PC-9 (cell line): ENCODE measurements around the gene GUSB. TPM values are rescaled to one million over a fixed set of nuclear protein-coding genes. Genes with fewer than 3 reads are reported as not detected.

Experiments
- BruUV-seq: library from RNA; stranded (reverse); fragments of 400-500 nt; replicated peaks from 2 replicates; lab custom pipeline; 2021; lab: Mats Ljungman, UMichigan
- CTCF ChIA-PET: fragments of 300-600 bp; sonication (Branson Sonifier 250); formaldehyde crosslinking; loops from one replicate; lab custom pipeline; 2022; ENCODE audit warnings: antibody characterized with exemption; lab: Charles Lee
- POLR2A ChIA-PET: fragments of 300-600 bp; sonication (Branson Sonifier 250); formaldehyde crosslinking; loops from one replicate; lab custom pipeline; 2022; ENCODE audit warnings: antibody characterized with exemption; ENCODE audit not compliant: unreplicated experiment; lab: Charles Lee
- DNase-seq, 2 experiments: peaks; one replicate each; pipeline versions ENCODE4 v3.0.0 to v3.0.0-alpha.2; 2015 to 2022; ENCODE audit warnings: mixed read lengths in 1 of 2
- H2AFZ ChIP-seq: fragments of 200-600 bp; sonication (generic); 2 replicates; pipeline ENCODE4 v1.8.1; 2017; ENCODE audit warnings: antibody characterized with exemption
- H3F3A ChIP-seq: fragments of 200-600 bp; sonication (generic); 2 replicates; pipeline ENCODE4 v1.8.1; 2017; ENCODE audit warnings: antibody characterized with exemption, mild to moderate bottlenecking, low read depth; ENCODE audit not compliant: insufficient read depth
- H3K27ac ChIP-seq: fragments of 200-600 bp; sonication (generic); 2 replicates; pipeline ENCODE4 v1.6.1; 2016; ENCODE audit warnings: mixed run types
- H3K27me3 ChIP-seq: fragments of 200-600 bp; sonication (generic); 2 replicates; pipeline ENCODE4 v1.6.1; 2016; ENCODE audit warnings: low read depth, mixed run types; ENCODE audit not compliant: insufficient read depth
- H3K36me3 ChIP-seq: fragments of 200-600 bp; sonication (generic); 2 replicates; pipeline ENCODE4 v1.6.1; 2016; ENCODE audit warnings: low read depth, mixed run types
- H3K4me1 ChIP-seq: fragments of 200-600 bp; sonication (generic); replicated peaks from 2 replicates; pipeline ENCODE4 v1.6.1; 2016; ENCODE audit warnings: mixed run types; ENCODE audit not compliant: insufficient read depth
- H3K4me2 ChIP-seq: fragments of 200-600 bp; sonication (generic); 2 replicates; pipeline ENCODE4 v1.6.1; 2017; ENCODE audit warnings: mixed run types
- H3K4me3 ChIP-seq: fragments of 200-600 bp; sonication (generic); 2 replicates; pipeline ENCODE4 v1.6.1; 2016; ENCODE audit warnings: mixed run types
- H3K79me2 ChIP-seq: fragments of 200-600 bp; sonication (generic); 2 replicates; pipeline ENCODE4 v1.6.1; 2017; ENCODE audit warnings: low read depth, mixed run types
- H3K9me2 ChIP-seq: fragments of 200-600 bp; sonication (generic); 2 replicates; pipeline ENCODE4 v1.8.1; 2017; ENCODE audit warnings: mild to moderate bottlenecking; ENCODE audit not compliant: insufficient read depth
- H3K9me3 ChIP-seq: fragments of 200-600 bp; sonication (generic); 2 replicates; pipeline ENCODE4 v1.8.1; 2016; ENCODE audit warnings: low read depth; ENCODE audit not compliant: insufficient read depth
- H4K20me1 ChIP-seq: fragments of 200-600 bp; sonication (generic); 2 replicates; pipeline ENCODE4 v1.8.1; 2017; ENCODE audit not compliant: insufficient read depth
- CTCF ChIP-seq: fragments of 200-600 bp; sonication (generic); conservative IDR thresholded peaks from 2 replicates; pipeline ENCODE4 v1.6.1; 2017; ENCODE audit warnings: mixed run types, antibody characterized with exemption, mild to moderate bottlenecking, moderate library complexity
- EZH2 ChIP-seq: fragments of 200-600 bp; sonication (generic); IDR thresholded peaks from 2 replicates; pipeline ENCODE4 v1.8.0; 2017; ENCODE audit warnings: antibody characterized with exemption, low read depth
- intact Hi-C: fragments of 100-400 bp; cut with micrococcal nuclease; formaldehyde crosslinking; loops from one replicate; pipeline ENCODE4 v1.10.0; 2022; ENCODE audit not compliant: unreplicated experiment
- total RNA-seq: library from RNA; stranded (reverse); gene quantifications from 2 replicates; pipeline ENCODE4 v1.2.3, GENCODE V29; 2021

GUSB gene
- total RNA-seq, 1 experiment from 2014 or later: 59.8 TPM

GRCh38 chr7:65962033-65962432, 20.0 kb downstream of the GUSB start:
- H3K4me2 ChIP-seq: no peak overlapping the region
- no peaks in the 10 kb centered on the region for H3K9me3 ChIP-seq
- H3K27me3 ChIP-seq: no peaks in the 10 kb centered on the region
- BruUV-seq: no TSS peak
- TF ChIP-seq CTCF (no peak), EZH2 (no peak)
- H3F3A ChIP-seq: peaks cover 12% of the 10 kb centered on the region; the same call in 1 of the 2 replicates
- no peak overlapping the region for H3K4me3 ChIP-seq
- ChIA-PET CTCF (no interaction called here), POLR2A (no interaction called here)
- no peaks in the 10 kb centered on the region for H4K20me1 ChIP-seq
- H2AFZ ChIP-seq: no peak overlapping the region
- intact Hi-C loops: no loop called here
- H3K4me1 ChIP-seq: no peaks in the 10 kb centered on the region
- H3K36me3 ChIP-seq: peaks cover 28% of the 10 kb centered on the region
- no peak overlapping the region for H3K27ac ChIP-seq
- no peaks in the 10 kb centered on the region for H3K79me2 ChIP-seq
- no peak for DNase-seq
- H3K9me2 ChIP-seq: no peaks in the 10 kb centered on the region

- H3K9me2 ChIP-seq: no peaks in the 10 kb centered on the region
- no peaks in the 10 kb centered on the region for H3K9me3 ChIP-seq
- H3F3A ChIP-seq: peaks cover 12% of the 10 kb centered on the region; the same call in 1 of the 2 replicates
- H3K27ac ChIP-seq: no peak overlapping the region
- ChIA-PET CTCF (no interaction called here), POLR2A (no interaction called here)
- DNase-seq: no peak
- no peak overlapping the region for H3K4me2 ChIP-seq
- no peaks in the 10 kb centered on the region for H3K27me3 ChIP-seq
- no TSS peak for BruUV-seq
- intact Hi-C loops: no loop called here
- H3K36me3 ChIP-seq: peaks cover 28% of the 10 kb centered on the region
- H4K20me1 ChIP-seq: no peaks in the 10 kb centered on the region
- H2AFZ ChIP-seq: no peak overlapping the region
- no peak overlapping the region for H3K4me3 ChIP-seq
- no peaks in the 10 kb centered on the region for H3K4me1 ChIP-seq
- TF ChIP-seq CTCF (no peak), EZH2 (no peak)
- no peaks in the 10 kb centered on the region for H3K79me2 ChIP-seq
Measured at GRCh38 chr7:65960351-65961074, 21.5 kb downstream of the GUSB start.

GRCh38 chr7:65955718-65956117, 26.3 kb downstream of the GUSB start:
- Histone ChIP-seq H3K9me2 (no peaks in the 10 kb centered on the region), H3K79me2 (no peaks in the 10 kb centered on the region), H3F3A (peaks cover 23% of the 10 kb centered on the region), H3K36me3 (peaks cover 29% of the 10 kb centered on the region), H3K4me2 (no peak overlapping the region), H3K4me3 (no peak overlapping the region), H3K9me3 (no peaks in the 10 kb centered on the region), H2AFZ (no peak overlapping the region), H3K27ac (no peak overlapping the region), H3K4me1 (peaks cover 5% of the 10 kb centered on the region; the same call in 1 of the 2 replicates), H3K27me3 (no peaks in the 10 kb centered on the region), H4K20me1 (0 out of 2 replicates have a peak, but pooled peaks cover 3% of the 10 kb centered on the region)
- no TSS peak for BruUV-seq
- ChIA-PET POLR2A (no interaction called here), CTCF (no interaction called here)
- TF ChIP-seq EZH2: no peak
- TF ChIP-seq CTCF: no peak
- intact Hi-C loops: no loop called here
- no peak for DNase-seq
